ENCODE results near the gene KCNH1.

- TF ChIP-seq, protein P1, sequence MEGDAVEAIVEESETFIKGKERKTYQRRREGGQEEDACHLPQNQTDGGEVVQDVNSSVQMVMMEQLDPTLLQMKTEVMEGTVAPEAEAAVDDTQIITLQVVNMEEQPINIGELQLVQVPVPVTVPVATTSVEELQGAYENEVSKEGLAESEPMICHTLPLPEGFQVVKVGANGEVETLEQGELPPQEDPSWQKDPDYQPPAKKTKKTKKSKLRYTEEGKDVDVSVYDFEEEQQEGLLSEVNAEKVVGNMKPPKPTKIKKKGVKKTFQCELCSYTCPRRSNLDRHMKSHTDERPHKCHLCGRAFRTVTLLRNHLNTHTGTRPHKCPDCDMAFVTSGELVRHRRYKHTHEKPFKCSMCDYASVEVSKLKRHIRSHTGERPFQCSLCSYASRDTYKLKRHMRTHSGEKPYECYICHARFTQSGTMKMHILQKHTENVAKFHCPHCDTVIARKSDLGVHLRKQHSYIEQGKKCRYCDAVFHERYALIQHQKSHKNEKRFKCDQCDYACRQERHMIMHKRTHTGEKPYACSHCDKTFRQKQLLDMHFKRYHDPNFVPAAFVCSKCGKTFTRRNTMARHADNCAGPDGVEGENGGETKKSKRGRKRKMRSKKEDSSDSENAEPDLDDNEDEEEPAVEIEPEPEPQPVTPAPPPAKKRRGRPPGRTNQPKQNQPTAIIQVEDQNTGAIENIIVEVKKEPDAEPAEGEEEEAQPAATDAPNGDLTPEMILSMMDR (IDR thresholded peaks at IDR 0.05 in 4 of 5, conservative IDR thresholded peaks at IDR 0.05 in 1 of 5) = no peak
- TF ChIP-seq POLR2A (IDR thresholded peaks at IDR 0.05) = no peak
These were observed 395.7 kb downstream of the KCNH1 start for GRCh38 chr1:210738256-210738655.
